HL-60 (cell line): ENCODE results near the gene IFNAR2.

ENCODE experiments used
- GABPA ChIP-seq: IDR thresholded peaks from 2 replicates; pipeline ENCODE4 v1.6.1; 2012; ENCODE audit warnings: low read depth
- POLR2AphosphoS5 ChIP-seq: IDR thresholded peaks from 2 replicates; pipeline ENCODE4 v1.6.1; 2012; ENCODE audit warnings: low read depth
- SPI1 ChIP-seq: IDR thresholded peaks from 2 replicates; pipeline ENCODE4 v1.6.1; 2012; ENCODE audit warnings: low read depth, mild to moderate bottlenecking, borderline replicate concordance
- TF ChIP-seq, protein P1 (sequence below): IDR thresholded peaks from one replicate; pipeline ENCODE4 v1.5.1; 2011; ENCODE audit warnings: low read length, control low read depth, inconsistent platforms; ENCODE audit not compliant: insufficient read depth
- TF ChIP-seq, protein P2 (sequence below): IDR thresholded peaks from 2 replicates; pipeline ENCODE4 v1.6.1; 2012; ENCODE audit warnings: low read depth; ENCODE audit not compliant: insufficient replicate concordance

DNA sequence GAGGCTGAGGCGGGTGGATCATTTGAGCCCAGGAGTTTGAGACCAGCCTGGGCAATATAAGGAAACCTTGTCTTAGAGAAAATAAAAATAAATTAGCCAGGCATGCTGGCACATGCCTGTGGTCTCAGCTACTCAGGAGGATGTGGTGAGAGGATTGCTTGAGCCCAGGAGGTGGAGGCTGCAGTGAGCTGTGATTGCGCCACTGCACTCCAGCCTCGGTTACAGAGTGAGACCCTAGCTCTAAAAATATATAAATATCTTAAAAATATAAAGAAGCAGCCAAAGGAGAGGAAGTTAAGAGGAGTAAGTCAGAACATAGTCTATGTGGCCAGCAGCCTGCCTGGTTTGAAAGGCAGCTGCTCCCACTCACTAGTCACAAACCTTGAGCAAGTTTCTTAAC is 31.9 kb downstream of the IFNAR2 start:
- TF ChIP-seq GABPA (0 out of 2 replicates have a peak, but pooled peaks have one; percentile 1), POLR2AphosphoS5 (0 out of 2 replicates have a peak, but pooled peaks have one; percentile 54), SPI1 (peak; percentile 62; the same call in 1 of the 2 replicates)
- TF ChIP-seq, protein P1, sequence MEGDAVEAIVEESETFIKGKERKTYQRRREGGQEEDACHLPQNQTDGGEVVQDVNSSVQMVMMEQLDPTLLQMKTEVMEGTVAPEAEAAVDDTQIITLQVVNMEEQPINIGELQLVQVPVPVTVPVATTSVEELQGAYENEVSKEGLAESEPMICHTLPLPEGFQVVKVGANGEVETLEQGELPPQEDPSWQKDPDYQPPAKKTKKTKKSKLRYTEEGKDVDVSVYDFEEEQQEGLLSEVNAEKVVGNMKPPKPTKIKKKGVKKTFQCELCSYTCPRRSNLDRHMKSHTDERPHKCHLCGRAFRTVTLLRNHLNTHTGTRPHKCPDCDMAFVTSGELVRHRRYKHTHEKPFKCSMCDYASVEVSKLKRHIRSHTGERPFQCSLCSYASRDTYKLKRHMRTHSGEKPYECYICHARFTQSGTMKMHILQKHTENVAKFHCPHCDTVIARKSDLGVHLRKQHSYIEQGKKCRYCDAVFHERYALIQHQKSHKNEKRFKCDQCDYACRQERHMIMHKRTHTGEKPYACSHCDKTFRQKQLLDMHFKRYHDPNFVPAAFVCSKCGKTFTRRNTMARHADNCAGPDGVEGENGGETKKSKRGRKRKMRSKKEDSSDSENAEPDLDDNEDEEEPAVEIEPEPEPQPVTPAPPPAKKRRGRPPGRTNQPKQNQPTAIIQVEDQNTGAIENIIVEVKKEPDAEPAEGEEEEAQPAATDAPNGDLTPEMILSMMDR, result no peak
- TF ChIP-seq, protein P2, sequence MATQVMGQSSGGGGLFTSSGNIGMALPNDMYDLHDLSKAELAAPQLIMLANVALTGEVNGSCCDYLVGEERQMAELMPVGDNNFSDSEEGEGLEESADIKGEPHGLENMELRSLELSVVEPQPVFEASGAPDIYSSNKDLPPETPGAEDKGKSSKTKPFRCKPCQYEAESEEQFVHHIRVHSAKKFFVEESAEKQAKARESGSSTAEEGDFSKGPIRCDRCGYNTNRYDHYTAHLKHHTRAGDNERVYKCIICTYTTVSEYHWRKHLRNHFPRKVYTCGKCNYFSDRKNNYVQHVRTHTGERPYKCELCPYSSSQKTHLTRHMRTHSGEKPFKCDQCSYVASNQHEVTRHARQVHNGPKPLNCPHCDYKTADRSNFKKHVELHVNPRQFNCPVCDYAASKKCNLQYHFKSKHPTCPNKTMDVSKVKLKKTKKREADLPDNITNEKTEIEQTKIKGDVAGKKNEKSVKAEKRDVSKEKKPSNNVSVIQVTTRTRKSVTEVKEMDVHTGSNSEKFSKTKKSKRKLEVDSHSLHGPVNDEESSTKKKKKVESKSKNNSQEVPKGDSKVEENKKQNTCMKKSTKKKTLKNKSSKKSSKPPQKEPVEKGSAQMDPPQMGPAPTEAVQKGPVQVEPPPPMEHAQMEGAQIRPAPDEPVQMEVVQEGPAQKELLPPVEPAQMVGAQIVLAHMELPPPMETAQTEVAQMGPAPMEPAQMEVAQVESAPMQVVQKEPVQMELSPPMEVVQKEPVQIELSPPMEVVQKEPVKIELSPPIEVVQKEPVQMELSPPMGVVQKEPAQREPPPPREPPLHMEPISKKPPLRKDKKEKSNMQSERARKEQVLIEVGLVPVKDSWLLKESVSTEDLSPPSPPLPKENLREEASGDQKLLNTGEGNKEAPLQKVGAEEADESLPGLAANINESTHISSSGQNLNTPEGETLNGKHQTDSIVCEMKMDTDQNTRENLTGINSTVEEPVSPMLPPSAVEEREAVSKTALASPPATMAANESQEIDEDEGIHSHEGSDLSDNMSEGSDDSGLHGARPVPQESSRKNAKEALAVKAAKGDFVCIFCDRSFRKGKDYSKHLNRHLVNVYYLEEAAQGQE, result no peak
